HG03097 (cell line): Measurements from ENCODE around the gene TREX2.
"Not testable (repeated sequence)": the region's sequence is repeated elsewhere in the genome, so short reads cannot be mapped to it uniquely, and the experiment has no call there.

ENCODE experiments used
- ATAC-seq: cut with Tn5 transposase; IDR thresholded peaks from one replicate; pipeline ENCODE4 v1.9.1; 2021; ENCODE audit not compliant: unreplicated experiment, low FRiP score

Gene TREX2

GRCh38 chrX:153410888-153411254 lies 35.0 kb downstream of the TREX2 start:
- no peak for ATAC-seq

DNA sequence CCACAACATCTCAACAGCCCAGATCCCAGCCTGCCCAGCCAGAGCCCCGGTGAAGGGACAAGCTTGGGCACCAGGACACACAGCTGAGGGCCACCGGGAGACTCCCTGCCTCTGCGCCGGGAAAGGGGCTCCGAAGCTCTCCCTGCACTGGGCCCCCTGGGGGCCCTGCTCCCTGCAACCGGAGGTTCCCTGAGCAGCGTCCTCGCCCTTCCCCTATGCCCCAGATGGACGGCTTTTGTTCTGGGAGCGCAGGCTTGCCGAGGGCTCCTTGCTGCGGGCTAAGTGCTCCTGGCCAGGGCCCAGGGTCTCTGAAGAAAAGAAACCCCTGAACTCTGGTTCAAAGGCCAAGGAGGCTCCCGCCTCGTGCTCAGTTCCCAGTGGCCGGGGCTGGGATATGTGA lies 35.5 kb downstream of the TREX2 start:
- ATAC-seq, result no peak

DNA sequence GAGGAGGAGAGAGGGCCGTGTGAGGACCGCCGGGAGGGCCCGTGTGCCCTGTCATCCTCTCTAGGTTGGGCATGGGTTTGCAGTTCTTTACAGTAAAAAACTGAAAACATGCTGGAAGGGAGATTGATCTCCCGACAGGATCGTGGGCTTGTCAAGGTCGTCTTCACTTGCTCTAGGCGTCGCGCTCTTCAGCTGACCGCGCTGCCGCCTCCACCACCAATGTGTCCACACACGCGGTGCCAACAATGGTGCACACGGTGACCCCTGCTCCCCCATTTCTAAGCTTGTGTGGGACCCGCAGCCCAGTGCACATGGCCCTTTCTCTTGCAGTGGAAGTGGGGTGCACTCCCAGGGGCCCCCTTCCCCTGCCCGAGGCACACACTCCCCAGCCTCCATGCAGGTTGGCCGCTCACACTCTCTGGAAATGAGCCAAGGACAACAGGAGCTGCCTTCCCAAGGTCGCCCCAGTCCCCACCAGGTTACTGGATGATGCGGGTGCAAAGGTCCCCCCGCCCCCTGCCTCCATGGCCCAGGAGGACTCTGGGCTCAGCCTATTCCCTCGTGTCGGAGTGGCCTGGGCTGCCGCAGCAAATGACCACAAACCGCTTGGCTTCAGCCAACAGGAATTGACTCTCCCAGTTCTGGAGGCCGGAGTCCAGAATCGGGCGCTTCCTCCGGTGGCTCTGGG lies 36.3 kb downstream of the TREX2 start:
- ATAC-seq, result no peak

DNA sequence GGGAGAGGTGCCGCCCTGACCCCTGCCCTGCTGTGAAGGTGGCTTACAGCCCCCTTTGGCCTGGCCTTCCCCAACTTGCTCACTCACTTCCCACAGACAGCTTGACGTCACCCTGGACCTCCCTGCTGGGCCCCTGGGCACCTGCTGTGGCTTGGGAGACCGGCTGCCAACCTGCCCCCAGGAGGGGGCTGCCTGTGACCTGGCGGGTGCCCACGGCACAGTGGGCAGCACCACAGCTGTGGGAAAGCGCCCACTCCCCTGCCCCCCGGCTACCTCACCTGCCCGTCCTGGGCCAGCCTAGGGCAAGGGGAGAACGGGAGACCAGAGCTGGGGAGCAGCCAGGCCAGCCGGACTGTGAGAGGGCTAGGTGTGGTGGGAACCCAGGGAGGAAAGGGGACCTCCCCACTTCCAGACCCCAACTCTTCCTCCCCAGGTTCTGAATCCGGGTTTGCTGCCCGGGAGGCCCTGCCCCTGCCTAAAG lies 36.9 kb downstream of the TREX2 start:
- ATAC-seq, result no peak

GRCh38 chrX:153408221-153408721 lies 37.6 kb downstream of the TREX2 start:
- ATAC-seq, result no peak

- no peak for ATAC-seq
Observed at GRCh38 chrX:153407736-153408135, 38.1 kb downstream of the TREX2 start.

- no peak for ATAC-seq
Observed at GRCh38 chrX:153406903-153407302, 39.0 kb downstream of the TREX2 start.

DNA sequence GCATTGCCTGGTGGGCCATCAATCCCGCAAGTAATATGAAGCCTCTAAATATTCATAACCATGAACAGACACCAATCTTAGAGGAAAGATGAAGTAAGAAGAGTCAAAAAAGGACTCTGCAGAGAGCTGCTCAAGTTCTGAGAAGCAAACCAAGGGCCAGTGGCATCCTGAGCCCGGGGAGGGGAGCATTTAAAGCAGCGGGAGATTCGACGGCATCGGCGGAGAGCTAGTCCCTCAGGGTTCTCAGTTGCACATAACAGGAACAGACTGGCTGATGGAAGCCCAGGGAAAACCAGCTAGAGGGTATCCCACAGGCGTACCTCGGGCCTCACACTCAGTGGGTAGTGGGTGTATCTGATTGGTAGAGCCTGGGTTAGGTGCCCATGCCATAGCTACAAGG lies 39.8 kb downstream of the TREX2 start:
- no peak for ATAC-seq

GRCh38 chrX:153405426-153405825 lies 40.4 kb downstream of the TREX2 start:
- ATAC-seq, result no peak

DNA sequence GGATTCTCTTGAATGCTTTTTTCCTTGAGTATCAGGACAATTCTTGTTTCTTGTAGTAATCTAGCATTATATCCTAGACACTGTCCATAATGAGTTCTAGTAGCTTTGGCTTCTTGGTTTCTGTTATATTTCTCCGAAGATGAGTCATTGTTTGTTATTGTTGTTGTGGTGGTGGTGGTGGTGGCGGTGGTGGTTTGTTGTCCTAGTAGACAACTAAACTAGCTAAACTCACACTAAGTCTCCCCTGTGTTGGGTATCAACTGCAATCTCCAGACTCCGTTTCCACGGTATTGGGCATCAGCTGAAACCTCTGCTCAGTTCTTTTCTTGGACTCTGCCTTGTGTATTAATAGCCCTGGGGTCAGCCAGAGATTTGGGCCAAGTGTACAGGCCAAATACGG lies 41.5 kb downstream of the TREX2 start:
- not testable (repeated sequence) for ATAC-seq

- no peak for ATAC-seq
Observed at GRCh38 chrX:153401133-153401764, 44.6 kb downstream of the TREX2 start, which contains the start of gene PNMA6E. Gene PNMA6E, minus strand, starts transcription at chrX:153401350. Its CDS starts 2,501 bp downstream, at chrX:153398849.

DNA sequence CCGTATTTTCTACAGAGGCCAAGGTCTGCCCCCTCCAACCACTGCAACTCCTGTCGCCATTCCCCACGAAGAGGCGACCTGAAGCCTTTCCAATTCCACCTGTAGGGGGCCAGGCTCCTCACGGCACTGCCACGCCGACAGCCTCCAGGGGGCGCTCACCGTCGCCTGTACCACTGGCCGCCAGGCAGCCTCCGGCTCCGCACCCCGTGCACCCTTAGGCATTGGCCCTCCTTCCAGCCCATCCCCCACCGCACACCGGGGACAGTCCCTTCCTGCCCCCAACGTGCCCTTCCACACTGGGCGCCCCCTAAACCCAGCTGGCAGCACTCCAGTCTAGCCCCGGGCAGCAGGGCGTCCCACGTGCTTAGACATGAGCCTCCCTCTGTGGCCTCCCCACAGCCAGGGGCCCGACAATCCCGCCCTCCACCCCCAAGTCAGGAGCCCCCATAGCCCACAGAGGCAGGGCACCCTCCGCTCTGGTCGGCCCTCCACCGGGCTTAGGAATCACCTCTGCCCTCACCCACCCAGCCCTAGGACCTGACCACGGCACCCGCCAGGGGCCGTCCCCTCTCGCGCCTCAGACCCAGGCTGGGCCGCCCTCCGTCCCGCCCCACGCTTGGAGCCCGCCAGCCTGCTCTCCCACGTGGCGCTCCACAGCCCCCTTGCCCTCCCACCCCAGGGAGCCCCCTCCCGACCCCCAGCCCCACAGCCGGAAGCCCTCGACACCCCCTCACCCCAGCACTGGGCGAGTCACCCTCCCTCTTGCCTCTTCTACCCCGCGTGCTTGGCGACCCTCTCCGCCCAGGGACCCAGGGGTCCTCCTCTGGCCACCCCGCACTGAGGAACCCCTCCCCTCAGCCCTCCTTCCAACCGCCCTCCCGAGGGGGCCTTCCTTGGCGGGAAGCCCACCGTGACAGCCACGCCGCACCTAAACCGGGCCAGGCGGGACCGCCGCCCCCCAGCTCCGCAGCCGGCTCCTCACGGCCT lies 45.4 kb downstream of the TREX2 start:
- ATAC-seq, result no peak

- no peak for ATAC-seq
Observed at GRCh38 chrX:153398275-153398960, 47.4 kb downstream of the TREX2 start.

GRCh38 chrX:153397256-153397960 lies 48.4 kb downstream of the TREX2 start:
- ATAC-seq, result no peak

DNA sequence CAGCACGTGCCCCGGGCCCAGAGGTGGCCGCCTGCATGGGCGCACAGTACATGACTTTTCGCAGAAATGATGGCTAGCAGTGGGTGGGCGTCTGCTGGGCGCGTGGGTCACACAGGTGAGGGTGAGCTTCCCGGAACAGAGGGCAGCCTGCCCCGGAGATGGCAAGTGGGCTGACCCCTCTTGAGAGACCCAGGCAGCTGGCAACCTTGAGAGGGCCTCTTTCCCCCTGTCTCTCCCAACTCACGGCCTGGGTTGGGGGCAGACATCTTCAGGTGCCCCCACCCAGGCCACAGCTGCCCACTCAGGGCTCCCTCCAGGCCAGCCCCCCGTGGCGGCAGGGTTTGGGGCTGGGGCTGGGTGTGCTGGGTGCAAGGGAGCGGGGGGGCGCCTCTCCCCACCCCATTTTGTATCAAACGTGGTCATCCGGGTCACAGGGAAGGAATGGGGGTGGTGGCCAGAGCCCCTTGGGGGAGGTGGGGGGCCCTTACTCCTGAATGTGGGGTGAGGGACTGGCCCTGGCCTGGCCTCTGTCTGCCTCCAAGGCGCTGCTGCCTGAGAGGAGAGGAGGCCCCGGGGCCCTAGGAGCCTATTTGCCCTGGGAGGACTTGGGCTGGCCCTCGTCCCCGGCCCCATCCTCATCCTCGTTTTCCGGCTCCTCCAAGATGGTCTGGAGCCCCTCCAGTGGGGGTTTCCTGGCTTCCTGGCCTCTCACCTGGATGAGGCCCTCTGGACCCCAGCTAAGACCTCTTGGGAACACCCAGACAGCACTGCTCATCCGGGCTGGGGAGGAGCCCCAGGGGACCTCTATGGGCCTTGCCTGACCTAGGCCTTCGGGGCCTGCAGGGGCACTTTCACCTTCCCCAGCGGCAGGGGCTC lies 49.3 kb downstream of the TREX2 start:
- ATAC-seq, result no peak

GRCh38 chrX:153395613-153396319 lies 50.1 kb downstream of the TREX2 start:
- no peak for ATAC-seq

DNA sequence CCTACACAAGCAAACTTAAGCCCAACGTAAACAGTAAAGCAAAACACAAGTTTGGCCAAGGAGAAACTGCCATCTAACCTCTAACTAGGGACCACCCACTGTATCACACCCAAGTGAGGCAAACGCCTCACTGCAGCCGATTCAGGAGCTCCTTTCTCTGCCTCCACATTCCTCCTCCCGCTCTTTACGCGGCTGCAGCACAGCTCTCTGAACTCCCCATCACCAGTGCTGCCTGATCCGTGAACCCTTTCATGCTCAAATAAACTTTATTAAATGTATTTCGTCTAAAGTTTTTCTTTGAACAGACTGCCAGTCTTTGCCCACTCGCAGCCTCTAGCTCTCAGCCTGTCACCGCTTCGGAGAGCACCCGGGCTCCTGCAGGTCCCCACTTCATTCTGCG lies 51.2 kb downstream of the TREX2 start:
- no peak for ATAC-seq
